ENCODE data around the gene EVI2B. TPM values are rescaled to one million over a fixed set of nuclear protein-coding genes. Genes with fewer than 3 reads are reported as not detected.

EVI2B gene
- total RNA-seq, 4 donors from 2014 or later: 13.5 to 36.9 (median 29.6) TPM

GRCh38 chr17:31286587-31286986 lies 27.3 kb downstream of the EVI2B start:
- TF ChIP-seq CTCF (IDR thresholded peaks at IDR 0.05): no peak
- no peak for DNase-seq (ENCODE audit: low spot score)
- ATAC-seq (ENCODE audit: low FRiP score): no peak

GRCh38 chr17:31283841-31284240 lies 30.0 kb downstream of the EVI2B start:
- no peak for DNase-seq (ENCODE audit: low spot score)
- TF ChIP-seq CTCF (IDR thresholded peaks at IDR 0.05): no peak
- no peak for ATAC-seq (ENCODE audit: low FRiP score)

GRCh38 chr17:31281061-31281460 lies 32.8 kb downstream of the EVI2B start:
- ATAC-seq (ENCODE audit: low FRiP score): no peak
- no peak for TF ChIP-seq CTCF (IDR thresholded peaks at IDR 0.05)

GRCh38 chr17:31279401-31279800 lies 34.5 kb downstream of the EVI2B start:
- ATAC-seq (ENCODE audit: low FRiP score) (no peak), DNase-seq (ENCODE audit: low spot score) (no peak)
- TF ChIP-seq CTCF (IDR thresholded peaks at IDR 0.05): no peak

More at GRCh38 chr17:31281061-31281460, 32.8 kb downstream of the EVI2B start:
- DNase-seq (ENCODE audit: low spot score): no peak

- no peak for TF ChIP-seq CTCF (IDR thresholded peaks at IDR 0.05)
- DNase-seq (ENCODE audit: low spot score) (no peak), ATAC-seq (ENCODE audit: low FRiP score) (no peak)
Observed at GRCh38 chr17:31275116-31275515, 38.7 kb downstream of the EVI2B start.

GRCh38 chr17:31274252-31274651 lies 39.6 kb downstream of the EVI2B start:
- TF ChIP-seq CTCF (IDR thresholded peaks at IDR 0.05): no peak
- DNase-seq (ENCODE audit: low spot score): no peak
- peak; percentile 36 for ATAC-seq (ENCODE audit: low FRiP score)

GRCh38 chr17:31273516-31273915 lies 40.3 kb downstream of the EVI2B start:
- no peak for TF ChIP-seq CTCF (IDR thresholded peaks at IDR 0.05)
- no peak for ATAC-seq (ENCODE audit: low FRiP score)
- DNase-seq (ENCODE audit: low spot score): no peak
